GM10248 (cell line): ENCODE measurements around the gene DMRTA2.
"Not testable (repeated sequence)": the region's sequence is repeated elsewhere in the genome, so short reads cannot be mapped to it uniquely, and the experiment has no call there.

Experiments
- CTCF ChIA-PET: fragments of 300-600 bp; sonication (Branson Sonifier 250); formaldehyde crosslinking; extraction: SDS; loops from one replicate; lab custom pipeline; 2021; ENCODE audit warnings: antibody characterized with exemption; lab: Yijun Ruan, JAX
- POLR2A ChIA-PET: fragments of 350-650 bp; sonication (Branson Sonifier 250); formaldehyde crosslinking; extraction: SDS; loops from one replicate; lab custom pipeline; 2020; ENCODE audit warnings: antibody characterized with exemption; lab: Yijun Ruan, JAX
- DNase-seq: peaks from one replicate; pipeline ENCODE4 v3.0.0; 2012; ENCODE audit errors: extremely low spot score
- CTCF ChIP-seq: IDR thresholded peaks from 2 replicates; pipeline ENCODE4 v1.5.1; 2012; ENCODE audit warnings: mild to moderate bottlenecking, low read depth; ENCODE audit errors: extremely low read depth, missing control alignments, control extremely low read depth

The DMRTA2 gene

GRCh38 chr1:50393522-50394120 lies 29.6 kb downstream of the DMRTA2 start:
- ChIA-PET CTCF (no interaction called here), POLR2A (no interaction called here)
- no peak for TF ChIP-seq CTCF
- DNase-seq: no peak

- CTCF ChIA-PET, DNase-seq, POLR2A ChIA-PET: not testable (repeated sequence)
Measured at GRCh38 chr1:50381551-50381950, 41.7 kb downstream of the DMRTA2 start.

- POLR2A ChIA-PET: no interaction called here
- CTCF ChIA-PET: interaction anchor here (1.5 to 1.6 kb wide), 3 partner anchors 10 to 29 kb away, joined by 4 to 7 read pairs (median 5); no protein-coding TSS in a partner anchor
- no peak for DNase-seq
- TF ChIP-seq CTCF: no peak
Measured at GRCh38 chr1:50378770-50379169, 44.5 kb downstream of the DMRTA2 start.

GRCh38 chr1:50373532-50373931 lies 49.7 kb downstream of the DMRTA2 start:
- no peak for TF ChIP-seq CTCF
- CTCF ChIA-PET: interaction anchor here (1.1 to 1.6 kb wide), 3 partner anchors 17 to 330 kb away, joined by 3 to 6 read pairs (median 3); no protein-coding TSS in a partner anchor
- POLR2A ChIA-PET: no interaction called here
- no peak for DNase-seq

GRCh38 chr1:50371749-50372148 lies 51.5 kb downstream of the DMRTA2 start:
- no peak for TF ChIP-seq CTCF
- CTCF ChIA-PET: interaction anchor here (1.4 to 2.3 kb wide), 2 partner anchors 23 to 332 kb away, joined by 7 to 9 read pairs; no protein-coding TSS in a partner anchor
- no peak for DNase-seq

GRCh38 chr1:50369830-50370229 lies 53.4 kb downstream of the DMRTA2 start:
- no peak for DNase-seq
- ChIA-PET POLR2A (no interaction called here), CTCF (interaction anchor here (1.3 to 3.0 kb wide), 4 partner anchors 9 to 336 kb away, joined by 3 to 14 read pairs (median 6); no protein-coding TSS in a partner anchor)
- no peak for TF ChIP-seq CTCF

More at GRCh38 chr1:50371749-50372148, 51.5 kb downstream of the DMRTA2 start:
- POLR2A ChIA-PET: no interaction called here

- no peak for DNase-seq
- POLR2A ChIA-PET: no interaction called here
- TF ChIP-seq CTCF: no peak
Measured at GRCh38 chr1:50369008-50369634, 54.1 kb downstream of the DMRTA2 start.

More at GRCh38 chr1:50369008-50369634, 54.1 kb downstream of the DMRTA2 start:
- CTCF ChIA-PET: interaction anchor here (0.6 to 3.0 kb wide), 10 partner anchors 9 to 869 kb away, joined by 3 to 14 read pairs (median 4); no protein-coding TSS in a partner anchor
